ENCODE data around the gene C20orf96.
A peak's percentile ranks its signal among the peaks of the same experiment; 100 is the strongest.
"Not testable (repeated sequence)": the region's sequence is repeated elsewhere in the genome, so short reads cannot be mapped to it uniquely, and the experiment has no call there.

C20orf96 gene

DNA sequence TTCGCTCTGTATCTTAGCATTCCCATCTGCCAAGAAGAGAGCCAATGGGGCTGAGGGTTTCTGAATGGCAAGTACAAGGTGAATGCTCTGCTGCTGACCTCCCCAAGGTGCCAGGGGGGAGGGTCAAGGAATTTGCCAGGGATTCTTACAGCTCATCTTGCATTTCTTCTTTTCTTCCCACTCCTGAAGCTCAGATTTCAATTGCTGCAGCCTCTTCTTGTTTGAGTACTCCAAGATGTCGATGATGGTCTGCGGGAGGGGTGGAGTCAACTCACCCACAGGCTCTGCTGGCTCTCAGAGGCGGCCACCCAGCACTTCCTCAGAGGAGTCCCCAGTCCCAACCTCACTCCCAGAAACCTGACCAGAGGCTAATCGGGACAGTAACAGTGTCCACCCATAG, 12.4 kb downstream of the C20orf96 start:
- DNase-seq, result no peak

DNA sequence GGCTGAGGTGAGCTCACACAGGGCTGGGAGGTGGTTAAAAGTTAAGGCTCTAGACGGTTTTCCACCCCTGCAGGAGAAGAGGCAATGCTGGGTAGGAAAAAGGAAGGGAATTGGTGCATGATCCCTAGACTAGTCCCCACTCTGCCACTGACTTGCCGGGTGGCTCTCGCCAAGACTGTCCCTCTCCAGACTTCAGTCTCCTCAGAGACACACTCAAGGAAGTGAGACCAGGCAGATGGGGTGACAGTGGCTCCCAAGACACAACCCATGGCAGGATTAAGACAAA, 13.1 kb downstream of the C20orf96 start:
- no peak for DNase-seq

DNA sequence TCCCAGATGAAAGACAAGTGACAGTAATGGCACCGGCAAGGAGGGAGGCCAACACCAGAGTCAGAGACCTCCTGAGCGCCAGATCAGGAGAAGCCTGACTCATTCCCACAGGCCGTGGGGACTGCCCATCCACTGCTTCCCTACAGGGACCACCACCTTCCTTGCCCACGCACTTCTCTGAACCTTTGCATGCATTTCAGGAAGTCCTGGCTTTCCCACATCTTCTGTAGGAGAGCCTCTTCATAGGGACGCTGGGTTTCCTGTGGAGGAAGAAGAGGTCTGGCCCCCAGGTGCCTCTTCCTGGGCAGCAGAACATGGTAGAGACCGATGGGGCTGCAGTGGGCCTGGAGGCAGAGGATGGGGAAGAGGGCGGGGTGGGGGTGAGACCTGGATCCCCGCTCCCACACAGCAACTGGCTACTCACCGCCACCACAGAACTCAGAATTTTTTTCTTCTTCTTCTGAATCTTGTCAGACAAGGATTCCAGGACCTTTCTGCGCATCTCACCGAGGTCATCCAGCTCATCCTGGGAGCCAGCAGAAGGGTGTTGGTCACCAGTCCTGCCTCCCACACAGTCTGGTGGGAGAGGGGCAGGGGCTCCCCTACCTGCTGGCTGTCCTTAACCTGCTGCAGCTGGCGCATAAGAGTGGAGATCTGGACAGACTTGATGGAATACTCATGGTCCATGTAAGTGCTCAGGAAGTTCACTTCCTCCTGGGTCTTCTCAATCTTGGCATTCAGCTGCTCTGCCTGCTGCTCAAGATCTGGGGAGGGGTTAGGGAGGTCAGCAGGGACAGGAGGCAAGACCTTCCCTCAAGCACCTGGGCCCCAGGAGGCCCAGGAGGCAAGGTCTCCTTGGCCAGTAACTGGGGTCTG, 13.7 kb downstream of the C20orf96 start:
- no peak for DNase-seq

DNA sequence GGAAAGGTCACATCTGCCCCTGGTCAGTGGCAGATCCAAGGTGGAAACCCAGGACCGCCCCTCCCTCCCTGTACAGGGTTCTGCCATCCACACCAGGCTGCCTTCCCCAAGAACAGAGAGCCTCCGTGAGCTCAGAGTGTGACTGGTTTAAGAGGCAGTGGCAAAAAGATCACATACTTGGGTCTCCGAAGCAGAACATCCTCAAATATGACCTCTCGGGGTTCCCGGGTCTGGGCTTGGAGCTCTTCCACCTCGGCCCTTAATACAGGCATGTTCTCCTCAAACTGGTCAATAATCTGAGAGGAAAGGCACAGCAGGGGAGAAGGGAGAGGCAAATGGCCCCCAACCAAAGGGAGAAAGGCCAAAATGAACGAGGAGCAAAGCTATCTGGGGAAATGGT, 14.8 kb downstream of the C20orf96 start:
- DNase-seq, result no peak

DNA sequence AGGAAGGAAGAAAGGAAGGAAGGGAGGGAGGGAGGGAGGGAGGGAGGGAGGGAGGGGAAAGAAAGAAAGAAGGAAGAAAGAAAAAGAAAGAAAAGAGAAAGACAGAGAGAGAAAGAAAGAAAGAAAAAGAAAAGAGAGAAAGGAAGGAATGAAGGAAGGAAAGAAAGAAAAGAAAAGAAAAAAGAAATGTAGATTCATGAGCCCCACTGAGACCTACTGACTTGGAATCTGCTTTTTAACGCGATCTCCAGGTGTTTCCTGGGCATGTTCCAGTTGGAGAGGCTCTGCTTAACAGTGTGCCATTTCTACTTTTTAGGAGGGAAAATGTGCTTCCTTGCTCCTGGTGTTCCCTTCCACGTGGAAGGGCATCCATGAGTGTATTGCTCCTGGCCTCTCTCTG, 16.7 kb downstream of the C20orf96 start:
- no peak for DNase-seq

DNA sequence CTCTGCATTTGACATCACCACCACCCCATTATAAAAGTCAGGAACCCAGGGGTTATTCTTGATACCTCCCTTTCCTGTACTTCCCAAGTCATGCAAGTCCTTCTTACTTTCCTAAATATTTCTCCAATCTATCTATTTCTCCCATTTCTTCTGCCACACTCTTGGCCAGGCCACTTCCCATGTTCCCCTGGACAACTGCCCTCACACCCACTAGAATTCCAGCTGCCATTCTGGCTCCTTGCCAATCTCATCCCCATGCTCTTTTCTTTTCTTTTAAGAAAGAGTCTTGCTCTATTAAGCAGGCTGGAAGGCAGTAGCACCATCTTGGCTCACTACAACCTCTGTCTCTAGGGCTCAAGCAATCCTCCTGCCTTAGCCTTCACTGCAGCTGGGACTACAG, 17.8 kb downstream of the C20orf96 start:
- DNase-seq, result no peak

DNA sequence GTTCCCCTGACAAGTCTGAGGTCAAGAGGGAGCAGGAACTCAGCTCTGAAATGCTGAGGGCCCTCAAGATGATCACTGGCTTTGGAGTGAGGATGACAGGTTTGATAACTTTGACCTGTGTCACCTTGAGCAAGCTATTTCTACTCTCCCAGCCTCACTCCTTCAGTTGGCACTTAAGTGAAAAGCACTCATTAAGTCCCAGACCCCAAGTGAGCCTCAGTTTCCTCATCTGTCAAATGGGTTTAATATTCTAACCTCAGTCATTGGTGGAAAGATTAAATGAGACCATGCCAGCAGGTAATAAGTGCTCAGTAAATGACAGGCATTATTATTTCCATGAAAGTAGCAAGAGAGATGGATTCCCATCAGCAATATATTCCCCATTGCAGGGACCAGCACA, 19.0 kb downstream of the C20orf96 start:
- no peak for DNase-seq

DNA sequence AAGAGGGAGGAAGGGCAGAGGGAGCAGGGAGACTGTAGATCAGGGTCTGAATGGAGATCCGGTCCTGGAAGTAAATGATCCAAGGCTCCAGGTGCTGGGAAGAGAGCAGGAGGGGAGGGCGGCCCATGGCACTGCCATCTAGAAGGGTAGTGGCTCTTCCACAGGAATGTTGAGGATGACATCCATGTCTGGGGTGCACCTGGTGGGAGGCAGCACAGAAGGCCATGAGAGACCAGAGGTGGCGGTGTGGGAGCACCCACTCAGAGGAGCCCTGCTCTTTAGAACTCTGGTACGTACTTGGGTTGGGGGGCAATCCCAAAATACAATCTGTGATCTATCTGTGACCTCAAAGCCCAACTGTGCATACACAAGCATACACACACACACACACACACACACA, 19.5 kb downstream of the C20orf96 start:
- DNase-seq, result no peak

DNA sequence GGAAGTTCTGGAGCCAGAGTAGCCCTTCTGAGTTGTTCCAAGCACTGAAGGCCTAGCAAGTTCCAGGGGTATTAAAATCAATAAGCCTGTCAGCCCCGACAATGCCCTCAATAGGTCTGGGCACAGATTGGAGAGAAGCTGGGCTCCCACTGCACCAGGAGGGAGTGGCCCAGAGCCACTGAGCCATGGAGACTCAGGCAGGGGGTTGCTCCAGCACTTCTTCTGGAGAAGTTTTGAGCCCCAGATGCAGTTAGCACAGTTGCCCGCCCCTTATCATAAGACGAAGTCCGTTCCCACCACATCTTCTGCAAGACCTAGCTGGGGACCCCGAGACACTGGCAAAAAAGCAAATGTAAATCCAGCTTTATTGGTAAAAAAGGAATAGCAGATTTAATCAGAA, 20.0 kb downstream of the C20orf96 start:
- DNase-seq, result no peak

DNA sequence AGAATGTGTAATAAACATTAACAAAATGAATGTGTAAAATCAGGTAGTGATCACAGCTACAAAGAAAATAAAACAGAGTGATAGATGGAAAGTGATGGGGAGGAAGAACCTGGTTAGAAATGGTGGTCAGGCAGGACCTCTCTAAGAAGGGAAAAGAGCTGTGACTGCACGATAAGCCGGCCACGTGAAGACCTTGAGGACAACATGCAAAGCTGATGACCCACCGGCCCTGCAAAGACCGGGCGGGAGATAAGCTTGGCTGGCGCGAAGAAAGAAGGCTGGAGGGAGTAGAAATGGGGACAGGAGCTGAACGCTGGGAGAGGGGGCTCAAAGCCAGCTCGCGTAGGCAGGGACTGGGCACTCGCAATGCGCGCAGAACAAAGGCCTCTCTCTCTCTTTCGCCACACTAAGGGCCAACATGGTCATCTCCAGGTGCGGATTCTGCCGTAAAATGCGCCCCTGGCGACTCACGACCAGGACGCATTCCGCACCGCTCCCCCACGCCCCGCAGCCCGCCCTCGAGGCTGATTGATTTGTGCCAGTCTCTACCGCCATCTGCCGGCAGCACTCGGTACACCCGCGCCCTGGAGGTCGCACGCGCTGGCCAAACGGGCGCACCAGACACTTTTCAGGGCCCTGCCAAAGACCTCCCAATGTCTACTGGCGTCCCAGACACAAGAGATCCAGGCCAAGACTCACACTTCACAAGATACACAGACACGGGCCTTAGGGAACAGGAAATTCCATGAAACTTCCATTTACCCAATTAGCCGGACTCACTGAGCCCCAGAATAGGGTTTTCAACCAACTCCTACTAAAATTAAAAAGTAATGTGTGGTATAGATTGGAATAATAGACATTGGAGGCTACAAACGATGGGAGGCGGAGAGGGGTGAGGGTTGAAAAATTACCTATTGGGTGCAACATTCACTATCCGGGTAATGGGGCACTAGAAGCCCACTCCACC, 23.7 kb downstream of the C20orf96 start:
- DNase-seq, result peak; percentile 91

DNA sequence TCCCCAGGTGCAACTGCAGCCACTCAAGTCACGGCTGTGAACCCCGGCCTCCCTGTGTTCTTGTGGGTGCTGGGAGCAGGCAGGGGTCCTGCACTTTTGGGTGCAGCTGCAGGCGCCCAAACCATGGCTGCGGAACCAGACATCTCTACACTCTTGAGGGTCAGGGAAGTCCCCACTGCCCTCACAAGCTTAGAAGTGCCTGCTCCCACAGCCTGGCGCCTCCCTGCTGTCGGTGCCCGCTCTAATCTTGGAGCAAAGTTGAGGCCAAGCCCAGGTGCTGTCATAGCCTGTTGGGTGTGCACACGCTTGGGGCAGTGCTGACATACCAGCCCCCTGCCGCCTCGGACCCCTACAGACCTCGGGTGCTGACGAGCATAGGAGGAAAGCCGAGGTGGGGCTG, 26.8 kb downstream of the C20orf96 start:
- DNase-seq, result no peak

DNA sequence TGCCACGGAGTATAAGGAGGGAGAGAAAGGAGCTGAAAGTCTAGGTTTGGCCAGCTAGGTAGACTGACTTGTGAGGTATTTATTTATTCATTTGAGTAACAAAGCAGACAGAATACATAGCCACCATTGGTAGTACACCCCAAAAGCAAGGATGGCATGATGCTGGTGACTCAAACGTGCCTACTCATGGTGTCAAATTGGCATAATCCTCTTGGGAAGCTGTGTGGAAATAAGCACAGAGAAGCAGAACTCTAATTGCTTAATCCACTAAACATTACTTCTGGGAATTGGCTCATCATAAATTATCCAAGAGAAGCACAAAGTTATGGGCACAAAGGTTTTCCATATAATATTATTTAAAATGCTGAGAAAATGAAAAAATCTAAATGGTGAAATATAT, 30.6 kb downstream of the C20orf96 start:
- DNase-seq, result no peak

DNA sequence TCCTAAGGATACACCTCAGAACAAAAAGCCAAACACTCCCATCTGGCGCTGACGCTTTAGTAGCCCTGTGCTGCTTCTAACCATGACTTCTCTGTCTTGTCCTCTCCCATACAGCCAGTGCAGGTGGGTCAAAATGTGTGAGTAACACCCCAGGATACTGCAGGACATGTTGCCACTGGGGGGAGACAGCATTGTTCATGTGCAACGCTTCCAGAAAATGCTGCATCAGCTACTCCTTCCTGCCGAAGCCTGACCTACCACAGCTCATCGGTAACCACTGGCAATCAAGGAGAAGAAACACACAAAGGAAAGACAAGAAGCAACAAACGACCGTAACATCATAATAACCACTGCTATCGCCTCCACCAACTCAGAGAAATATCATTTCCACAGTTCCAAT, 31.6 kb downstream of the C20orf96 start:
- DNase-seq, result no peak

DNA sequence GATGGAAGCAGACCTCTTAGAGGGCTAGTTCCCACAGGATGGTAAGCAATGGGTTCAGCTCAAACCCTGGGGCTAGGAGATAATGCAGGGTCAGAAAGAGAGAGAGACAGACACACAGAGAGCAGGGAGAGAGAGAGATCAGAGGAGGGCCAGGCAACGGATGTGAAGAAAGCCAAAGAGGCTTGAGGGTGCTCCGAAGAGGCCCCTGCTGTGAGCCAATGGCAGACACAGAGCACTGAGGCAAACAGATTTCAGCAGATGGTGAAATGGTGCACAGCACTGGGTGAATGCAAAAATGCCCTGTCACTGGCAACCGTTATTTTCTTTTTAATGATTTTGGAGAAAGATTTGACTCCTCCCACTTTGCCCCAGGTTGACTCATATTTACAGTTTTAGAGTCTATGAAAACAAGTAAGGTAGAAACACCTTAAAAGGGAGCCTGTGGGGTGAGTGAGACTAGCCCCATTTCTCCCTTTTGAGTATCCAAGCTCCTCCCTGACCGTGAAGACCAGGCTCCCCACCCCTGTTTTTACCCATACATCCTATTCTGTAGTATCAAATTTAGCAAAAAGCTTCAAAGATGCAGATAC, 32.2 kb downstream of the C20orf96 start:
- DNase-seq, result no peak

DNA sequence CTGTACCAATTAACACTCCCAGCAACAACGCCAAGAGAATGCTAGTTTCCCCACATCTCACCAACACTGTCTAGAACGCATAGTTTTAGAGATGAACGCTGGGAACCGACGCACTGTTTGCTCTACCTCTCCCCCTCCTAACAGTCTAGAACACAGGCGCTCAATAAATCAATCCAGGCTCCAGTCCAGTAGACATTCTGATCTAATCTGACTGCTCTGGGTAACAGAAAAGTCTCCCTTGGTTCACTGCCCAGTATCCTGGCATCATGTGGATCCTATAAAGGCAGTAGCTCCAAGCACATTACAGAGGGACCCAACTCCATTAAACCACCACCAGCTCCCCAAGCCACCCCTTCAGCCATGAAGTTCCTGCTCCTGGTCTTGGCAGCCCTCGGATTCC, 33.1 kb downstream of the C20orf96 start, which contains the start of gene DEFB132:
Gene DEFB132 (plus strand): TSS at position 306 of the 400 bp plus-strand sequence. CDS start 55 bp downstream, at position 361.
- DNase-seq, result no peak

DNA sequence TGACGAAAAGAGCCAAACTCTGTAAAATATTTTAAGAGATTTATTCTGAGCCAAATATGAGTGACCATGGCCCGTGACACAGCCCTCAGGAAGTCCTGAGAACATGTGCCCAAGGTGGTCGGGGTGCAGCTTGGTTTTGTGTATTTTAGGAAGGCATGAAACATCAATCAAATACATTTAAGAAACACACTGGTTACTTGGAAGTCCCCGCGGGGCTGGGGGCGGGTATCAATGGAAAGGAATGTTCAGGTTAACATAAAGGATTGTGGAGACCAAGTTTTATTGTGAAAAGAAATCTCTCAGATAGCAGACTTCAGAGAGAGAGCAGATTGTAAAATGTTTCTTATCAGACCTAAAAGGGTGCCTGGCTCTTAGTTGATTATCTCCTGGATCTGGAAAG, 37.1 kb downstream of the C20orf96 start:
- DNase-seq, result not testable (repeated sequence)

DNA sequence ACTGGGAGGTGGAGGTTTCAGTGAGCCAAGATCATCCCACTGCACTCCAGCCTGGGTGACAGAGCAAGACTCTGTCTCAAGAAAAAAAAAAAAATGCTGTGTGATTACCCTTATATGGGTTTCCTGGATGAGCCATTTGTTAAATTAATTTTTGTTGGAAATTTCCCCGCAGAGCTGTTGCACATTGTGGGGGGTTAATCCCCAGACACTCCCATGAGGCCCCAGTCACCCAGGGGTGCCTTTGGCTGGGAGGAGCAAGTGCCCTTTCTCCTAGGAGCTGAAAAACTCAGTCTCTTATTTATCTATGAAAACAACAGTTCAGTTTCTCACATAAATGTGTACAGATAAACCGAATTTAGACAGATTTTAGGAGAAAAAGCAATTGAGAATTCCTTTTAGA, 37.7 kb downstream of the C20orf96 start:
- DNase-seq, result no peak

DNA sequence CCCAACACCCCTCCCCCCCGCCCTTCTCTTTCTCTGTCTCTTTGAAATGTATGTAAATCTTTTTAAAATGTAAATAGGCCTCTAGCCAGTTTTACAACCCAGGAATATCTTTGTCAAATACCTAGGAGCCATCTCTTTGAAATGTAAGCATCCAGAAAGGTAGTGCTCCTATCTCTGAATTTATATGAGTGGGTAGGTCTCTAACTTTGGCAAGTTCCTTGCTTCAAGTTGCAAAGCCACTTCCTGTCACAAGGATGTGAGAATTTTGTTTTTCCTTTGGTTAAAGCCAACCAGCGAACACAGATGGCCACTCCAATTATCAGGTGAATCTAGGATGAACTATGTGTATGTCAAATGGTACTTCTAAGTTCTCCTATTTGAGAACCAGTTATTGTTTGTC, 39.2 kb downstream of the C20orf96 start:
- DNase-seq, result no peak

DNA sequence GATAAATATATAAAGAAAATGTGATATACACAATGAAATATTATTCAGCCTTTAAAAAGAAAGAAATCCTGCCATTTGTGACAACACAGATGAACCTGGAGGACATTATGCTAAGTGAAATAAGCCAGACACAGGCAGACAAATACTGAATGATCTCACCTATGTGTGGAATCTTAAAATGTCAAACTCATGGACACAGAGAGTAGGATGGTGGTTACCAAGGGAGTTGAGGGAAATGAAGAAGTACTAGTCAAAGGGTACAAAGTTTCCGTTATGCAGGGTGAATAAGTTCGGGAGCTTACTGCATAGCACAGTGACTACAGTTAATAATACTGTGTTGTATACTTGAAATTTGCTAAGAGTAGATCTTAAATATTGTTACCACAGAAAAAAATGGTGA, 47.6 kb downstream of the C20orf96 start:
- no peak for DNase-seq

DNA sequence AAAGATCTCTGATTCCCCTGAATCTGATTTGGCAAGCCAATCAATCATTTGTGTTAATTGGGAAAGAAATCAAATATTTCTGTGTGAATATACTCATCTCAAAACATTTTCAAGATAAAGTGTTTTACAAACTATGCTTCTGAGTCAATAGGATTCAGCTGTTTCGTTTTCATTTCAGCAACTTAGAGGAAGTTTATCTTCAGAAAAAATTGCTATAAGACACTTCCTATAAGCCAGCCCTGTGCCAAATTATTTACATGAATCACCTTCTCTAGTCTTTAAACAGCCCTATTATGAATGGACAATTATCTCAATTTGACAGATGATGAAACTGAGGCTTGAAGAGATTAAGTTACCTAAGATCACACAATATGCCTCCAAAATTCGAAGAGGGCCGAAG, 52.6 kb downstream of the C20orf96 start:
- DNase-seq, result no peak

DNA sequence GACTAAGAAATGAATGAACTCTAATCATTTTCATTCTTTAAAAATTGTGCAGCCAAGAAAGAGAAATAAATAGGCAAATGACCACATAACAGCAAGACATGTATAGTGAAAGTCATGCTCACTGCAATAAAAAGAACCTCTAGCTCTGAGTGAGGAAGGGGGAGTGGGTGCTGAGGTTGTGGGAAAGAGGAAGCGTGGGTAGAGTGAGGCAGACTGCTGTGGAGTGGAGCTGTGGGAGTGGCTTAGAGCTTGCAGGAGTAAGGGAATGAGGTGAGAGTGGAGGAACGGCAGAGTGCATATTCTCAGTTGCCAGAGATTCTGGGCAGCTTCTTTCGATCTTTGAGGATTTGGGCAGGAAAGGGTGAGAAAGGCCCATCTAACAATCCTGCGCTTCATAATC, 53.1 kb downstream of the C20orf96 start:
- no peak for DNase-seq

DNA sequence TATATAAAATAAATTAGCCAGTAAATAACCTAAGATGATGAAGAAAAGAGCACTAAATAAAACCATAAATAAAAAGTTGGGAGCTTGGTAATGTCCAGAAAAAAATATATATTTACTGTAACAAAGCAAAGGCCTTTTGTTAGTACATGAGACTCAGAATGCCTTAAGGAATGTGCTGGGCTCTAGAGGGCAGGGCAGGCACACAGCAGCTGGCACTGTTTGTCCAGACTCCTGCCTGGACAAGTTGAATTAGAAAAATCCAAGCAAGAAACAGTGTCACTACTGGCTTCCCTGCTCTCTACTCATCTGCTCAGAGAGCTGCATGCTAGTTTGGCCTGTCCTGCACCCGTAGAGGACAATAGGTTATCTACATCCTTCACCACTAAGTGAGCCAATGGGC, 54.7 kb downstream of the C20orf96 start:
- no peak for DNase-seq

DNA sequence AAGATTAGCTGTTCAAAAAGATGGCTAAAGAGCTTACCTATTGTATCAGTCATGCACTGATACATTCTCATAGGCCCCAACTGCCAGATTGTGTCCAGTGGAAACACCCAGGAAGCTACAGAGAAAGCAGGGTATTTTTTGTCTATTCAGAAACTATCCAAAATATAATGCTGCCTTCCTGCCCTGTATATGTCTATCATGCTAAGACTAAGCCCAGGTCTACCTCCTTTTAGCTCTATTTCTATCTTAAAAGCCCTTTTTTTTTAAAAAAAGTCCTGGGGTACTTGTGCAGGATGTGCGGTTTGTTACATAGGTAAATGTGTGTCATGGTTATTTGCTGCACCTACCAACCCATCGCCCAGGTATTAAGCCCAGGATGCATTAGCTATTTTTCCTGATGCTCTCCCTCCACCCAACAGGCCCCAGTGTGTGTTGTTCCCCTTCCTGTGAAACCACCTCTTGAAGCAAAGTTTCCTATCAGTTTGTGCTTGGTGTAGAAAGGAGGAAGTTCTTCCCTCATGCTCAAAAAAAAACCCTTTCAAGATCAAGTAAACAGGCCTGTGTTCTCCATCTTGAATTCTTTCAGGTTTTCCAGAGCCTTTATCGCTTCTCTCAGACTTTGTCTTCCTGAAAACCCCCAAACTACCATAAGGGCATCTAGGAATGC, 63.0 kb downstream of the C20orf96 start:
- no peak for DNase-seq

Data from femur (tissue), 1 donor.